HG03457 (cell line): Measurements from ENCODE around the gene AHCYL1.
"Not testable (repeated sequence)": the region's sequence is repeated elsewhere in the genome, so short reads cannot be mapped to it uniquely, and the experiment has no call there.

ENCODE experiments used
- ATAC-seq: cut with Tn5 transposase; IDR thresholded peaks from one replicate; pipeline ENCODE4 v1.9.1; 2021; ENCODE audit warnings: moderate number of reproducible peaks; ENCODE audit not compliant: unreplicated experiment

Gene AHCYL1

GRCh38 chr1:109996476-109996875 lies 11.9 kb downstream of the AHCYL1 start:
- no peak for ATAC-seq

- no peak for ATAC-seq
These were observed 12.8 kb downstream of the AHCYL1 start for GRCh38 chr1:109997204-109997866.

- no peak for ATAC-seq
These were observed 13.3 kb downstream of the AHCYL1 start for GRCh38 chr1:109997867-109998229.

GRCh38 chr1:110002695-110003094 lies 18.1 kb downstream of the AHCYL1 start:
- ATAC-seq = no peak

GRCh38 chr1:110003747-110004428 lies 19.3 kb downstream of the AHCYL1 start:
- peak; percentile 44 for ATAC-seq

- ATAC-seq = no peak
These were observed 20.0 kb downstream of the AHCYL1 start for GRCh38 chr1:110004583-110004982.

- no peak for ATAC-seq
These were observed 21.4 kb downstream of the AHCYL1 start for GRCh38 chr1:110005971-110006370.

GRCh38 chr1:110006516-110006915 lies 22.0 kb downstream of the AHCYL1 start:
- ATAC-seq = no peak

GRCh38 chr1:110007046-110007830 lies 22.7 kb downstream of the AHCYL1 start:
- ATAC-seq = no peak

- ATAC-seq = no peak
These were observed 24.5 kb downstream of the AHCYL1 start for GRCh38 chr1:110008971-110009565.

GRCh38 chr1:110011527-110012041 lies 27.0 kb downstream of the AHCYL1 start:
- peak; percentile 91 for ATAC-seq

- ATAC-seq = peak; percentile 48
These were observed 27.7 kb downstream of the AHCYL1 start for GRCh38 chr1:110012100-110012780.

GRCh38 chr1:110017792-110018191 lies 33.2 kb downstream of the AHCYL1 start:
- no peak for ATAC-seq

- no peak for ATAC-seq
These were observed 33.8 kb downstream of the AHCYL1 start for GRCh38 chr1:110018396-110018795.

GRCh38 chr1:110019770-110020169 lies 35.2 kb downstream of the AHCYL1 start:
- ATAC-seq = no peak

- no peak for ATAC-seq
These were observed 36.7 kb downstream of the AHCYL1 start for GRCh38 chr1:110021285-110021684.

- no peak for ATAC-seq
These were observed 40.0 kb downstream of the AHCYL1 start for GRCh38 chr1:110024613-110025012.

- not testable (repeated sequence) for ATAC-seq
These were observed 46.1 kb downstream of the AHCYL1 start for GRCh38 chr1:110030687-110031086.

GRCh38 chr1:110032327-110032726 lies 47.8 kb downstream of the AHCYL1 start:
- ATAC-seq = no peak

- no peak for ATAC-seq
These were observed 48.9 kb downstream of the AHCYL1 start for GRCh38 chr1:110033421-110033820.

GRCh38 chr1:110034040-110034450 lies 49.5 kb downstream of the AHCYL1 start:
- ATAC-seq = no peak
